ENCODE results near the gene CHMP2A.
"Not testable (repeated sequence)": the region's sequence is repeated elsewhere in the genome, so short reads cannot be mapped to it uniquely, and the experiment has no call there.

Gene CHMP2A

DNA sequence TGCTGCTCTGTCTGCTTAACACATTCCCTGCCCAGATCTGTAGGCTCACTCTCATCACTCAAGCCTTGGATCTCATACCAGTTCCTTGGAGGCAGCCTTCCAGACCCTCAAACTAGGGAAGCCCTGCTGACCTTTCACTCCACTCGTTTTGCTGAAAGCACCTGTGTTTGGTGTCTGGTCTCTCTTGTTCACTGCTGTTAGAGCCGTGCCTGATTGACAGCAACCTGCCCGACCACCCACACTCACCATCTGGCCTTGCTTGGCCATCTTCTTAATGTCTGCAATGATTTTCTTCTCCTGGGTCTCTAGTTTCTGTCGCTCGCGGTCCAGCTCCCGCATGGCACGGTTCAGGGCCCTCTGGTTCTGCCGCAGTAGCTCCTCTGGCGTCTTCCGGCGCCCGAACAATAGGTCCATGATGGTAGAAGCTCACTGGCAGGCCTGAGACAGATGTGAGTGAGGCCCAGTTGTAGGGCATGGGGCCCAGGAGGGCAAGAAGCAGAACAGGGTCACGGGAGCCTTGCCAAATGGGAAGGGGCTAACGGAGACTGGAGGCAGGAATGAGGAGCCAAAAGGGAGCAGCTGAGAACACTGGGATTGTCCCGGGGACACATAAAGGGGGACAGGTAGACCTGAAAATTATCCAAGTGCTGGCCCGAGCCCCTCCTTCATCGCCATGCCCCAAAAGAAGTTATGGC lies 959 bp downstream of the CHMP2A start:
- no peak for DNase-seq

DNA sequence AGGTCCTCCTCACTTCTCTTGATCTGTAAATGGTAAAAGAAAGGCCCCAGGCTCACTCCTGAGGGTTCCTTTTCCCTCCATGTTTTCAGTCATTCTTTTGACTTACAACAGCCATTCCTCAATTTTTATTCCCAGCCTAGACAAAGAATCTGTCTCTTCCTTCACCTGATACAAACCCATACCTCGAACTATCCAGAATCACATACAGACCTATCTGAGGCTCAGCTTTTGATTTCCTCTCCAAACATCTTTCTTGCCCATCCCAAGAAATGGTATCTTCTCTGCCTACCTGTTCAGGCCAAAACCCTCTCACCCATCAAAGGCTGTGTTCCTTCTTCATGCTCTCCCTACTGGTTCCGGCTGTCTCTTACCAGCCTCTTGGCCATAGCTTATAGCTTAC lies 2.2 kb downstream of the CHMP2A start:
- DNase-seq = no peak

DNA sequence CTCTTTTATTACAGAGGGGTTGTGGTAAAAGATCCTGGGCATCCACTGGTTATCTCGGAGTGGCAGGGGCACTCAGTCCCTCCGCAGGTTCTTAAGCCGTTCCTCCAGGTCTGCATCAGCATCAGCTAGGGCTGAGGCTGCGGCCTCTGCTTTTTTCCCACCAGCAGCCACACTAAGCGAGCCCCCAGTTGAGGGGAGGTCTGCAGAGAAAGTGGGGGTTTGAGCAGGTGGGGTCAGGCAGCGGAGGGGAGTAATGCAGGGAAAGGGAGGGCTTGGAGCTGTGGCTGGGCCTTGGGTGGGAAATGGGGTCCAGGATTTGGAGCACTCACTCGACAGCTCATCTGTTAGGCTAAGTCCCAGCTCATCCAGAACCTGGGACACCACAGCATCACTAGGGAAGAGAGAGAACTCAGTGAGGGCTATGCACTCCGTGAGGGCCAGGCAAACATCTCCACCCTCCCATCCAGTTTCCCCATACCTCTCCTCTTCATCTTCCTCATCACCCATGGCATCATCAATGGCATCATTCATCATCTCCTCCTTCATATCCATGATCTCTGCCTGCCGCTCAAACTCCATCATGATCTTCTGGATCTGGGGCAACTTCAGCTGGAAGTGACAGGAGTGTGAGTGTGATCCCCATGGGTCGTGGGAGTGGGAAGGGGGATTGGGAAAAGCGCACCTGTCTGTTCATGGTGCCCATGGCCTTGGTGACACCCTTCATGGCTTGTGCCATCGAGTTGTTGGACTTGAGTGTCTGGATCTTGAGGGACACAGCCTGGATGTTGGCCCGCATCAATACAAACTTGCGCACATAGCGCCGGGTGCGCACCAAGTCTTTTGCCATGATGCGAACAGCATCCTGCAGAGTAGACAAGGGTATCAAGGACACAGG lies 3.1 kb downstream of the CHMP2A start:
- DNase-seq = no peak

DNA sequence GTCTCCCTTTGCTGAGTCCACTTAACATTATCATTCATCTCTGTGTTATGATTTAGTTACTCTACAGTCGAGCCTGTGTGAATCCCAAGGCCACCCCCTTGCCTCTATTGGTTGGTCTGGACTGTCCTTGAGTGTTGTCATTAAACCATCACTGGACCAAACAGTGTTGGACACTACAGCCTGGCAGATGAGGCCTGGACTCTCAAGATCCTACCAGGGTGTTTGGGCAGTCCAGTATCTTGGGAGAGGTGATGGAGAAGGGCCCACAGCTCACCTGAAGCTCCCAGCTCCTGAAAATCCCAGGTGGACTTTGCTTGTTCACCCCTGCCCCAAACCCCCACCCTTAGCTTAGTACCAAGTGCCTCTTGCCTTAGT lies 3.8 kb downstream of the CHMP2A start:
- no peak for DNase-seq

DNA sequence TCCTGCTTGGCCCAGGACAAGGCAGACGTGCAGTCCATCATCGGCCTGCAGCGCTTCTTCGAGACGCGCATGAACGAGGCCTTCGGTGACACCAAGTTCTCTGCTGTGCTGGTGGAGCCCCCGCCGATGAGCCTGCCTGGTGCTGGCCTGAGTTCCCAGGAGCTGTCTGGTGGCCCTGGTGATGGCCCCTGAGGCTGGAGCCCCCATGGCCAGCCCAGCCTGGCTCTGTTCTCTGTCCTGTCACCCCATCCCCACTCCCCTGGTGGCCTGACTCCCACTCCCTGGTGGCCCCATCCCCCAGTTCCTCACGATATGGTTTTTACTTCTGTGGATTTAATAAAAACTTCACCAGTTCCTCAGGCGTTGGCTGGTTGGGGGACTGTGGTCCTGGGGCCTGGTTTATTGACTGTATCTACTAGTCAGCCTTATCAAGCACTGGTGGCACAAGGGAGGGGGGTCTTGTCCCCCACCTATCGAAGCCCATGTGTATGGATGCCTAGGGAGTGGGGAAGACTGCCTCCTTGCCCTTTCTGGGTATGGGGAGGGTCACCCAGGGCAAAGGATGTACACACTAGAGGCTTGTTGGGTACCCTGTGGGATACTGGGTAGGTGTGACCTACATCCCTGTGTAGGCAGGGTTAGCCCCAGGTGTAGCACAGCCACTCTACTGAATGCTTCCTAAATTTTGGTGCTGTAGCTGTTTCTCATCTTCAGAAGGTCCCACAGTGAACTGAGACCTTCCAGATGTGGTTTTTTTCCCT lies 4.4 kb downstream of the CHMP2A start:
- DNase-seq = no peak

DNA sequence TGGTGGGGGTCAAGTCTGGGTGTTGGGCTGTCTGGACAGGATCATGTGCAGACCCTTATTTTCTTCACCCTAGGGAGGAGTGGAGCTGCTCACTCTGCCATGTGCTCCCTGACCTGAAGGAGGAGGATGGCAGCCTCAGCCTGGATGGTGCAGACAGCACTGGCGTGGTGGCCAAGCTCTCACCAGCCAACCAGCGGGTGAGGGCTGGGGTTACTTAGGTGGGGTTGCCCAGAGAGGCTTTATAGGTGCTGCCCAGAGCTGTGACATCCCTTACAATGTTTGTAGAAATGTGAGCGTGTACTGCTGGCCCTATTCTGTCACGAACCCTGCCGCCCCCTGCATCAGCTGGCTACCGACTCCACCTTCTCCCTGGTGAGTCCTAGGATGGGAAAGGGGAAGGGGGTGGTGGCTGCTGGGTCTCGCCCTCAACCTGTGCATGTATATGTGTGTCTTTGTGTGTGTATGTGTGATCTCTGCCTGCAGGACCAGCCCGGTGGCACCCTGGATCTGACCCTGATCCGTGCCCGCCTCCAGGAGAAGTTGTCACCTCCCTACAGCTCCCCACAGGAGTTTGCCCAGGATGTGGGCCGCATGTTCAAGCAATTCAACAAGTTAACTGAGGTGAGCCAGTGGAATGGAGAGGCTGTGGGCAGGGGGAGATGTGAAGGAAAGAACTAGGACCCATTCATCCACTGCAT lies 5.1 kb downstream of the CHMP2A start:
- no peak for DNase-seq

DNA sequence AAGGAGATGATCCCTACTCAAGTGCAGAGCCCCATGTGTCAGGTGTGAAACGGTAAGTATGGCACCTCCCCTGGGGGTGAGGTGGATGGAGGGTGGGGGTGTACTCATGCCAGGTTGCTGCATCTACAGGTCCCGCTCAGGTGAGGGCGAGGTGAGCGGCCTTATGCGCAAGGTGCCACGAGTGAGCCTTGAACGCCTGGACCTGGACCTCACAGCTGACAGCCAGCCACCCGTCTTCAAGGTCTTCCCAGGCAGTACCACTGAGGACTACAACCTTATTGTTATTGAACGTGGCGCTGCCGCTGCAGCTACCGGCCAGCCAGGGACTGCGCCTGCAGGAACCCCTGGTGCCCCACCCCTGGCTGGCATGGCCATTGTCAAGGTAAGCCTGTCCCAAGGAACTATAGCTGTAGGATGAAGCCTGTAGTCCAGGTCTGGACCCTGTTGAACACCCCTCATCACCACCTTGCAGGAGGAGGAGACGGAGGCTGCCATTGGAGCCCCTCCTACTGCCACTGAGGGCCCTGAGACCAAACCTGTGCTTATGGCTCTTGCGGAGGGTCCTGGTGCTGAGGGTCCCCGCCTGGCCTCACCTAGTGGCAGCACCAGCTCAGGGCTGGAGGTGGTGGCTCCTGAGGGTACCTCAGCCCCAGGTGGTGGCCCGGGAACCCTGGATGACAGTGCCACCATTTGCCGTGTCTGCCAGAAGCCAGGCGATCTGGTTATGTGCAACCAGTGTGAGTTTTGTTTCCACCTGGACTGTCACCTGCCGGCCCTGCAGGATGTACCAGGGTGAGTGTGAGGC lies 5.8 kb downstream of the CHMP2A start:
- DNase-seq = no peak

DNA sequence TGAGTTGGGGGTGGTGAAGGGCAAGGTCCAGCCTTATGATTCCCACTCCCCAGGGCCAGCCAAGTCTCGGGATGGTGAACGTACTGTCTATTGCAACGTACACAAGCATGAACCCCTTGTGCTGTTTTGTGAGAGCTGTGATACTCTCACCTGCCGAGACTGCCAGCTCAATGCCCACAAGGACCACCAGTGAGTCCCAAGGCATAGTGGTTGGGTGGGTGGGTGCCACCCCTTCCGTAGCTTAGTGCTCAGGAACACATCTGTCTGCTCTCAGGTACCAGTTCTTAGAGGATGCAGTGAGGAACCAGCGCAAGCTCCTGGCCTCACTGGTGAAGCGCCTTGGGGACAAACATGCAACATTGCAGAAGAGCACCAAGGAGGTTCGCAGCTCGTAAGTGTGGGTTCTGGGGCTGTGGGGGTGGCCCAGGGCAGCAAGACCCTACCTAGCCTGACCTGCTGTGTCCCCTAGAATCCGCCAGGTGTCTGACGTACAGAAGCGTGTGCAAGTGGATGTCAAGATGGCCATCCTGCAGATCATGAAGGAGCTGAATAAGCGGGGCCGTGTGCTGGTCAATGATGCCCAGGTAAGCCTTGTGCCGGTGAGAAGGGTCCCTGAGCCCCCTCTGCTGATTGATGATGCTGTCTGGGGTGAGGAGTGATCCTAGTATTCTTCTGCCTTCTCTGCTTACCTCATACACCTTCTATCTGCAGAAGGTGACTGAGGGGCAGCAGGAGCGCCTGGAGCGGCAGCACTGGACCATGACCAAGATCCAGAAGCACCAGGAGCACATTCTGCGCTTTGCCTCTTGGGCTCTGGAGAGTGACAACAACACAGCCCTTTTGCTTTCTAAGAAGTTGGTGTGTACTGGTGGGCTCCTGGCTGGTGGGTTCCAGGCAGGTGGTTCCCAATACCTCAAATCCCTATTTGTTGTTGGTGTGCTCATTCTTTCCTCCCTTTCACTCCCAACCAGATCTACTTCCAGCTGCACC lies 7.3 kb downstream of the CHMP2A start:
- no peak for DNase-seq

DNA sequence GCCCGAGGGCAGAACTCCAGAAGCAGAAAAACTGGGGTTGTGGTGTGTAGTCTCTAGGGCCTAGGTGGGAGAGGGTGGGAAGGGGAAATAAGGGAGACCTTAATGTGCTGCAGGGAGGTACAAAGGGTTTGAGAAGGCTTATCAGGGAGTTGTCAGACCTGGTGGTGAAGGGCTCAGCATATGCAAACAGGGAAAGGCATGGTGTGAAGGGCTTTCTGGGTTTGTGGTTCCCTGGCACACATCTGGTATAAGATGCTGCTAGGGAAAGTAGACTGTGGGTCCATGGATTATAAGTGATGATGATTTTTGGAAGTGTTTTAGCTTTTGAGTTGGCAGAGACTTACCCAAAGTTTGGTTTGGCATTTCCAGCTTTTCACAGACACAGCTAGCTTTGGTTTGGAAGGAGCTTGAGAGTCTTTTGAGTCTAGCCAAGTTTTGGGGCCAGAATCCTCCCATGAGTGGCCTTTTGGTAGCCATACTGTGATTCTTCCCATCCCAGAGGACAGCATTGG lies 8.8 kb downstream of the CHMP2A start:
- no peak for DNase-seq

DNA sequence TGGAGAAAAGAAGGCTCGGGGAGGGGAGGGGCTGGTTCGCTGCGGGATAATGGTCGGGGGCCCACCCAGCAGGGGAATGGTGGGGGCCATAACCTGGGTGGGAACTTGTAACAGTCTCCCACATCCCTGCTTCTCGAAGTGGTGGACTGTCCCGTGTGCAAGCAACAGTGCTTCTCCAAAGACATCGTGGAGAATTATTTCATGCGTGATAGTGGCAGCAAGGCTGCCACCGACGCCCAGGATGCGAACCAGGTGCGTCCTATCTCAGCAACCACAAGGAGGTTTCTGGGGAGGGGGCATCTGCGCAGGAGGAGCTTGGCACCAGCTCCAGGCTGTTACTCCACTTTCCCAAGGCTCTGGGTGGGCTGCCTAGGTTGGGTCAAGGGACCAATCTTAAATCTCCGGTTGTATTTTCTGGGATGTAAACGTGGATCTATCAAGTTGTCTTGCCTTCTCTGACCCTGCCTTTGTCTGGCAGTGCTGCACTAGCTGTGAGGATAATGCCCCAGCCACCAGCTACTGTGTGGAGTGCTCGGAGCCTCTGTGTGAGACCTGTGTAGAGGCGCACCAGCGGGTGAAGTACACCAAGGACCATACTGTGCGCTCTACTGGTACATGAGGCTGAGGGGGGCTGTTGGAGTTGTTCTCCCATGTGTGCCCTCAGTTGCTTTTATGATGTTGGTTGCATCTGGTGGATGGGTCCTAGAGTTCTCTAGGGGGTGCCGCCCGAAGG lies 9.5 kb downstream of the CHMP2A start:
- DNase-seq = no peak

DNA sequence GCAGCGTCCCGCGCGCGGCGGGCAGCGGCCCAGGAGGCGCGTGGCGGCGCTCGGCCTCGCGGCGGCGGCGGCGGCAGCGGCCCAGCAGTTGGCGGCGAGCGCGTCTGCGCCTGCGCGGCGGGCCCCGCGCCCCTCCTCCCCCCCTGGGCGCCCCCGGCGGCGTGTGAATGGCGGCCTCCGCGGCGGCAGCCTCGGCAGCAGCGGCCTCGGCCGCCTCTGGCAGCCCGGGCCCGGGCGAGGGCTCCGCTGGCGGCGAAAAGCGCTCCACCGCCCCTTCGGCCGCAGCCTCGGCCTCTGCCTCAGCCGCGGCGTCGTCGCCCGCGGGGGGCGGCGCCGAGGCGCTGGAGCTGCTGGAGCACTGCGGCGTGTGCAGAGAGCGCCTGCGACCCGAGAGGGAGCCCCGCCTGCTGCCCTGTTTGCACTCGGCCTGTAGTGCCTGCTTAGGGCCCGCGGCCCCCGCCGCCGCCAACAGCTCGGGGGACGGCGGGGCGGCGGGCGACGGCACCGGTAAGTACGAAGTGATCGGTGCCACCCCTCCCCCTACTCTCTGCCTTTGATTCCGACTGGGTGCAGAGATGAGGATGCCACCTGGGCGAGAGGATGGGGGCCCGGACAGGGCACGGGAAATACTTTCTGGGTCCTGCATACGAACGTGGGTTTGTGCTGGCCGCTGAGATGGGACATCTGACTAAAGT lies 10.2 kb downstream of the CHMP2A start:
- DNase-seq = no peak

DNA sequence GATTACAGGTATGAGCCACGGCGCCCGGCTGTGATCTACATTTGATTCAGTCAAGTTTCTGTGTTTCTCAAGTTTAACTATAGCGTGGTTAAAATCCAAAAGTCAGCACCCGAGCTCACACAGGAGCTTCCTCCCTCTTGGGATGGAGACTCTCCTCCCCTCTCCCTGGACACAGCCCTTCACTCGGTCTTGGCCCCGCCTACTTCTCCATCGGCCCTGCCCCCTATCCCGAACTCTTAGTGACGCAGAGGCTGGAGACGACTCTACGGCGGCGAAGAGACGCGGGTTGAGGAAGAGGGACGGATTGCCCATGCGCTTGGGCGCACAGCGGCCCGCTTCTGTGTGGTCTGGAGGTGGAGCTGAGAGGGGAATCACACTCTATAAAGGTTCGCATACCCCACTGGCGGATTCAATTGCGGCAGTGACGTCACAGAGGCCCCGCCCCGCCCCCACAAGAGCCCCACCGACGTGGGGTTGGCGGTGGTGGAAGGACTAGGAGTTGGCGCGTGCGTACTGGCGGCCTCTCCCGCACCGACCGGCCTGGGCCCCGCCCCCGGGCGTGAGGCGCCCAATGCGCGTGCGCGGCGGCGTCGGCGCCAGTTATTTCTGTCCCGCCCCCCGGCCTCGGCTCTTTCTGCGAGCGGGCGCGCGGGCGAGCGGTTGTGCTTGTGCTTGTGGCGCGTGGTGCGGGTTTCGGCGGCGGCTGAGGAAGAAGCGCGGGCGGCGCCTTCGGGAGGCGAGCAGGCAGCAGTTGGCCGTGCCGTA lies 10.9 kb downstream of the CHMP2A start, which contains the start of gene TRIM28:
Gene TRIM28, plus strand, starts transcription at position 239 of the 765 bp plus-strand sequence. CDS start 694 bp downstream, outside the sequence.
- DNase-seq = no peak

DNA sequence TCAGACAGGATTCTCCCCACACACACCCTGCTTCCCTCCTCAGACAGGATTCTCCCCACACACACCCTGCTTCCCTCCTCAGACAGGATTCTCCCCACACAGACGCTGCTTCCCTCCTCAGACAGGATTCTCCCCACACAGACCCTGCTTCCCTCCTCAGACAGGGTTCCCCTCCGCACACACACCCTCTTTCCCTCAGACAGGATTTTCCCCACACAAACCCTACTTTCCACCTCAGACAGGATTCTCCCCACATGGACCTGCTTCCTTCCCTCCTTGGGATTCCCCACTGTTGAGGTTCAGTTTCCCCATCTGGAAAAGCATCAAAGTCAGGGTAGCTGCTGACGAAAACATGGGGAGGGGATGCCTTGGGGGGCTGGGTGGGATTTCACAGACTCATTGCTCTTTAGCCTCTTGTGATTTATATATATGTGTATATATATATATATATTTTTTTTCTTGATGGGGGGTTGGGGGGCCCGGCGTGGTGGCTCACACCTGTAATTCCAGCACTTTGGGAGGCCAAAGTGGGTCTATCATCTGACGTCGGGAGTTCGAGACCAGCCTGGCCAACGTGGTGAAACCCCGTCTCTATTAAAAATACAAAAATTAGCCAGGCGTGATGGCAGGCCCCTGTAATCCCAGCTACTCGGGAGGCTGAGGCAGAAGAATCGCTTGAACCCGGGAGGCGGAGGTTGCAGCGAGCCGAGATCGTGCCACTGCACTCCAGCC lies 12.1 kb downstream of the CHMP2A start:
- DNase-seq = not testable (repeated sequence)

DNA sequence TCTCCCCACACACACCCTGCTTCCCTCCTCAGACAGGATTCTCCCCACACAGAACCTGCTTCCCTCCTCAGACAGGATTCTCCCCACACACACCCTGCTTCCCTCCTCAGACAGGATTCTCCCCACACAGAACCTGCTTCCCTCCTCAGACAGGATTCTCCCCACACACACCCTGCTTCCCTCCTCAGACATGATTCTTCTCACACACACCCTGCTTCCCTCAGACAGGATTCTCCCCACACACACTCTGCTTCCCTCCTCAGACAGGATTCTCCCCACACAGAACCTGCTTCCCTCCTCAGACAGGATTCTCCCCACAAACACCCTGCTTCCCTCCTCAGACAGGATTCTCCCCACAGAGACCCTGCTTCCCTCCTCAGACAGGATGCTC lies 15.7 kb downstream of the CHMP2A start:
- not testable (repeated sequence) for DNase-seq

DNA sequence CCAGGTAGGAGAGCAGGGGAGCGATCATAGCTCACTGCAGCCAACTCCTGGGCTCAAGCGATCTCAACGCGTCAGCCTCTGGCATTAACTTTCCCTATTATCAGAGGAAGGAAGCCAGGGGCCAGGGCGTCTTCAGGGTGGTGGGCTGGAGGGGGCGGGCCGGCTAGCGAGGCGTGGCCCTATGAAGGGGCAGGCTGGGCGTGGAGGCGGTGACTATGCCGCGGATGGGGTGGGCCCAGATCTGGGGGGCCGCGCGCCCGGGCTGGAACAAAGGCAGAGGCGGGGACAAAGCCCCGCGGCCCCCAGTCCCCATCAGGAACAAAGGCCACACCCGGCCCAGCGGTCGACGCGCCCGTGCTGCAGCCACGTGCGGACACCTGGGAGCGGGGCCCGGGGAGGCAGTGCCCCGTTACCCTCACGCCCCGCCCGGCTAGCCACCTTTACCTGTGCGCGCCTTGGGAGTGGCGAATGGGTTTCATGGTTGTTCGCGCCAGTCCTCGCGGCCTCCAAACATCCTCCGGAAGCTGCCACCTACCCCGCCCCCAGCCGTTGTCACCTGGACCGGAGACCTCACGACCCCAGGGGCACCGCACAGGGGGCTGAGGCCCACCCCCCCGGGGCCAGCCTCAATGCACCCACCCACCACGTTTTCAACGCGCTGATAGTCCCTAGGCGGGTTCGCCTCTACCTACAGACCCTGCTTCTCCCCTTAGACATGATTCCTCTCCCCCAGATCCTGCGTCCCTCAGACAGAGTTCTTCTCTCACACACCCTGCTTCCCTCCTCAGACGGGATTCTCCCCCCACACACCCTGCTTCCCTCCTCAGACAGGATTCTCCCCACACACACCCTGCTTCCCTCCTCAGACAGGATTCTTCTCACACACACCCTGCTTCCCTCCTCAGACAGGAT lies 16.4 kb downstream of the CHMP2A start:
- no peak for DNase-seq
